Psoas muscle (tissue), 8 donors: ENCODE measurements around the gene CCDC63. TPM values are rescaled to one million over a fixed set of nuclear protein-coding genes. Genes with fewer than 3 reads are reported as not detected.
"Not testable (repeated sequence)": the region's sequence is repeated elsewhere in the genome, so short reads cannot be mapped to it uniquely, and the experiment has no call there.

Experiments
- ATAC-seq, 4 donors: fragments of 200-7000 bp; cut with Tn5 transposase; one replicate each; pipeline ENCODE4 v1.9.1; 2020; ENCODE audit warnings: moderate library complexity in 3 of 4, mild to moderate bottlenecking in 2 of 4
- DNase-seq, 2 donors: peaks; one replicate each; pipeline ENCODE4 v3.0.0-alpha.2; 2020
- H3K27ac ChIP-seq: fragments of 200-600 bp; one replicate; pipeline ENCODE4 v1.8.0; 2022
- H3K27me3 ChIP-seq, 3 donors: fragments of 200-600 bp in 1 of 3; one replicate each; pipeline versions ENCODE4 v1.6.1 to v1.8.0; 2013 to 2022; ENCODE audit warnings: low read length in 2 of 3, mild to moderate bottlenecking in 2 of 3, moderate library complexity in 1 of 3; ENCODE audit not compliant: insufficient read depth in 3 of 3
- H3K36me3 ChIP-seq, 2 donors: fragments of 200-600 bp in 1 of 2; one replicate each; pipeline versions ENCODE4 v1.6.1 to v1.8.0; 2013 to 2022; ENCODE audit warnings: low read depth in 1 of 2, mild to moderate bottlenecking in 1 of 2, moderate library complexity in 1 of 2; ENCODE audit not compliant: insufficient read depth in 1 of 2
- H3K4me1 ChIP-seq: fragments of 200-600 bp; one replicate; pipeline ENCODE4 v1.8.0; 2022
- H3K4me3 ChIP-seq: fragments of 200-600 bp; one replicate; pipeline ENCODE4 v1.8.0; 2022; ENCODE audit warnings: mild to moderate bottlenecking
- H3K9me3 ChIP-seq: fragments of 200-600 bp; one replicate; pipeline ENCODE4 v1.8.0; 2022
- WGBS, 3 donors: extraction: QIAGEN DNeasy Blood & Tissue Kit; methylation state at CpG; one replicate each; pipeline versions ENCODE4 v1.1.6 to v1.1.7; 2013; 5-methylcytosine and 5-hydroxymethylcytosine counted together
- intact Hi-C, 2 donors: fragments of 100-400 bp; cut with DNase I; formaldehyde crosslinking; loops; one replicate each; pipeline versions ENCODE4 v1.11.0 to v1.14.2; 2022
- polyA plus RNA-seq, 3 donors: library from polyadenylated mRNA; stranded (reverse); fragments of 200-250 nt; gene quantifications; one replicate each; pipeline ENCODE4 v1.2.3, GENCODE V29; 2013
- total RNA-seq, 4 donors: library from RNA; stranded (reverse); fragmentation: NEBNext Ultra II Directional in 2 of 4; extraction: Animal tissue kit (Norgen Biotek cat#: 25700) in 2 of 4; gene quantifications; one replicate each; pipeline versions ENCODE4 v1.2.1 to v1.2.4, GENCODE V29; 2021 to 2023
- TF ChIP-seq, protein P1 (sequence below): fragments of 200-600 bp; IDR thresholded peaks from one replicate; pipeline ENCODE4 v1.8.0; 2022; ENCODE audit warnings: antibody characterized with exemption
- donor health status: healthy with polysubstance abuse.
- donor health status: DM: no; HTN: no; CAD: no; lungs with moderate emphysema.
- donor health status: Bipolar disorder and iron deficiency.
- donor health status: healthy.
- donor health status: DM: yes; HTN: yes; CAD: no.
- donor health status: DM: no; HTN: no; CAD: no.
- donor health status: DM: no; HTN: no; CAD: no.
- donor health status: DM: yes; HTN: yes; CAD: no.

The CCDC63 gene
- total and polyA plus RNA-seq, 7 donors = not detected

DNA sequence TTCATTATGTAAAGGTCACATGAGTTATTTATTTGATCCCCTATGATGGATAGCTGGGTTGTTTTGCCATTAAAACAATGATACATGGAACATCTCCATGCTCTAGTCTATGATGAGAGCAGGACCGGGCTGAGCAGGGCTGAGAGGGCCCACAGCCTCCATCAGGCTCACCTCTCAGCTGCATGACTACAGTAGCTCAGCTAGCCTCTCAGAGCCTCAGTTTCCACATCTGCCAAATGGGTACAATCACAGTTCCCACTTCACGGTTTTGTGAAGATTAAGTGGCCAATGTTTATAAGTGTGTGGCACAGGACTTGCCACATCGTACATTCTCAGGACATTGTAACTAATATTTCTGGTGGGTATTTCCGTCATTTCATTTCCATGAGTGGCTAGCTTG lies 93.5 kb downstream of the CCDC63 start:
- no peaks in the 10 kb centered on the region for H3K36me3 ChIP-seq
- intact Hi-C loops = loop anchor here in 1 of 2 donors (2.0 kb wide), 1 partner anchor 361 kb away; no protein-coding TSS in a partner anchor
- peaks cover 5% of the 10 kb centered on the region for H3K9me3 ChIP-seq
- H3K27me3 ChIP-seq = no peaks in the 10 kb centered on the region
- no peak overlapping the region for H3K4me3 ChIP-seq
- no peak for DNase-seq
- no peak overlapping the region for H3K27ac ChIP-seq
- 87 to 95% (median 92%) methylated on average over 4 of the region's 4 CpGs for WGBS, 3 donors
- TF ChIP-seq, protein P1, sequence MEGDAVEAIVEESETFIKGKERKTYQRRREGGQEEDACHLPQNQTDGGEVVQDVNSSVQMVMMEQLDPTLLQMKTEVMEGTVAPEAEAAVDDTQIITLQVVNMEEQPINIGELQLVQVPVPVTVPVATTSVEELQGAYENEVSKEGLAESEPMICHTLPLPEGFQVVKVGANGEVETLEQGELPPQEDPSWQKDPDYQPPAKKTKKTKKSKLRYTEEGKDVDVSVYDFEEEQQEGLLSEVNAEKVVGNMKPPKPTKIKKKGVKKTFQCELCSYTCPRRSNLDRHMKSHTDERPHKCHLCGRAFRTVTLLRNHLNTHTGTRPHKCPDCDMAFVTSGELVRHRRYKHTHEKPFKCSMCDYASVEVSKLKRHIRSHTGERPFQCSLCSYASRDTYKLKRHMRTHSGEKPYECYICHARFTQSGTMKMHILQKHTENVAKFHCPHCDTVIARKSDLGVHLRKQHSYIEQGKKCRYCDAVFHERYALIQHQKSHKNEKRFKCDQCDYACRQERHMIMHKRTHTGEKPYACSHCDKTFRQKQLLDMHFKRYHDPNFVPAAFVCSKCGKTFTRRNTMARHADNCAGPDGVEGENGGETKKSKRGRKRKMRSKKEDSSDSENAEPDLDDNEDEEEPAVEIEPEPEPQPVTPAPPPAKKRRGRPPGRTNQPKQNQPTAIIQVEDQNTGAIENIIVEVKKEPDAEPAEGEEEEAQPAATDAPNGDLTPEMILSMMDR = no peak
- no peak for ATAC-seq
- peaks cover 3% of the 10 kb centered on the region for H3K4me1 ChIP-seq

DNA sequence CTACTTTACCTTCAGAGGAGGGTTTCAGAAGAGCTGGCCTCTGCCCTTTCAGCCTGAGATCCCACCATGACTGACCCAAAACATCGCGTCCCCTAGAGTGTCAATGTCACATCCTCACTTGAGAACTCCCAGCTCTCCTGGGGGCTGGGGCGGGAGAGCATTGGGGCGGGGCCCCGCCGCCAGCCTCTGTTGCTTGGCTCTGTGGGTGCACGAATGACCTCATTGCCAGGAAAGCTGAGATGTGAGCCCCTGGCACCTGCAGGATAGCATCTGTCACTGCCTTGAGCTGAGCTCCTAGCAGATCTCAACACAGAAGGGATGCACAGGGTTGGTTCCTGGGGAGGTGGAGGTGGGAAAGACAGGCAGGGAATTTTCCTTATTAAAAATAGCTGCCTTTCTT lies 94.1 kb downstream of the CCDC63 start:
- no peak overlapping the region for H3K4me3 ChIP-seq
- intact Hi-C loops = loop anchor here in 1 of 2 donors (2.0 kb wide), 1 partner anchor 360 kb away; no protein-coding TSS in a partner anchor
- peaks cover 12% of the 10 kb centered on the region for H3K9me3 ChIP-seq
- DNase-seq (no peak), ATAC-seq (peak in 3 of 4 donors; percentile 23 to 67 (median 66))
- no peaks in the 10 kb centered on the region for H3K27me3 ChIP-seq
- WGBS, 3 donors = 57 to 71% (median 62%) methylated on average over 7 of the region's 7 CpGs
- peaks cover 1% of the 10 kb centered on the region for H3K4me1 ChIP-seq
- no peak overlapping the region for H3K27ac ChIP-seq
- peaks cover 0 to under 1% of the 10 kb centered on the region in 2 donors for H3K36me3 ChIP-seq
- TF ChIP-seq, protein P1 = no peak

DNA sequence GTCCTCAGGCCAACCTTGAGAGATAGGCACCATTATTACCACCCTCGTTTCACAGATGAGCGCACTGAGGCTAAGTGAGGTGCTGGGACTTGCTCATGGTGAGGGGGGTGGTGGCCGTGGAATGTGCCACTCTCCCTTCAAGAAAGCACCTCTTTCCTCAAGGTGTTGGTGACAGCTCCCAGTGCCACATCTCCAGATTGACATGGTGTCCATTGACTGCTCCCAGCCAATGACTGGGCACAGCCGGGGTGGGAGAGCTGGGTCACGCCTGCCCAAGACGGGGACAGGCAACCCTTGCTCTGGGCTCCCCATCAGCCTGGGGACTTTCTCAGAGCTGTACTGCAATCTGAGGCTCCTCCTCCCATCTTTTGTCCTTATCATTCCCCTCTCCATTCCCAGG lies 94.6 kb downstream of the CCDC63 start:
- intact Hi-C loops = loop anchor here in 1 of 2 donors (2.0 kb wide), 1 partner anchor 359 kb away; no protein-coding TSS in a partner anchor
- ATAC-seq = no peak
- TF ChIP-seq, protein P1 = no peak
- H3K27me3 ChIP-seq = no peaks in the 10 kb centered on the region
- DNase-seq = no peak
- H3K4me3 ChIP-seq = no peak overlapping the region
- no peaks in the 10 kb centered on the region for H3K4me1 ChIP-seq
- peaks cover 16% of the 10 kb centered on the region for H3K9me3 ChIP-seq
- H3K36me3 ChIP-seq = peaks cover 0 to 3% of the 10 kb centered on the region in 2 donors
- H3K27ac ChIP-seq = no peak overlapping the region
- 80 to 89% (median 82%) methylated on average over 6 of the region's 6 CpGs for WGBS, 3 donors

DNA sequence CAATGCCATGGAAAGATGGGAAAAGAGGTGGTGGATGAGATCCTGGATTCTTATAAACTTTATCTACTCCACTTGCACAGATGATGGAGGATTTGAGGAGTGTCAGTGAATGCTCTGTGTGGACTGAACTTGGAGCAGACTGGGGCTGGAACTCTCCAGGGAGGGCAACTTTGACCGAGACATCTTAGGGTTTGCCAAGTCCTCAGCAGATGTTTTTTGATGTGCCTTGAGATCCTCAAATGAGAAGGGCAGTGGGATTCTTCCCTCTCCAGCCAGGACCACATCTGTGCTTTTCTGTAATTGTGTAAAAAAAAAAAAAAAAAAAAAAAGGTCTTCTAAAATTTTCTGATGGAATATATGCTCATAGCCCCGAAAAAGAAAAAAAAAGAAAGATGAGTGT lies 96.6 kb downstream of the CCDC63 start:
- H3K36me3 ChIP-seq = peaks cover 0 to 3% of the 10 kb centered on the region in 2 donors
- H3K4me1 ChIP-seq = no peaks in the 10 kb centered on the region
- DNase-seq (no peak), ATAC-seq (no peak)
- H3K27me3 ChIP-seq = no peaks in the 10 kb centered on the region
- TF ChIP-seq, protein P1 = no peak
- no peak overlapping the region for H3K4me3 ChIP-seq
- WGBS, 3 donors = 13 to 28% (median 19%) methylated on average over 2 of the region's 2 CpGs
- intact Hi-C loops = no loop called here
- no peak overlapping the region for H3K27ac ChIP-seq
- peaks cover 23% of the 10 kb centered on the region for H3K9me3 ChIP-seq

DNA sequence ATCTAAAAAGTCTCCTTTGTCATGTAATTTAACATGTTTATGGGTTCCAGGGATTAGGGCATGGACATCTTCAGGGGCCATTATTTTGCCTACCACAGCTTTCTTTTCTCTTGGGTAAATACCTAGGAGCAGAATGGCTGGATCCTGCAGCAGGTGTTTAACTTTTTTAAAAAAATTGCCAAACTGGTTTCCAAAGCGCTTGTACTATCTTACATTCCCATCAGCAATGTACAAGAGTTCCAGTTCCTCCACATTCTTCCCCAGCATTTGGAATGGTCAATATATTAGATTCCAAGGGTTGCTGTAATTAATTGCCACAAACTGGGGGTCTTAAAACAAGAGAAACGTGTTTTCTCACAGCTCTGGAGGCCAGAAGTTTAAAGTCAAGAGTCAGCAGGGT lies 101.3 kb downstream of the CCDC63 start:
- H3K27ac ChIP-seq = no peak overlapping the region
- ATAC-seq (no peak), DNase-seq (no peak)
- peaks cover 23% of the 10 kb centered on the region for H3K9me3 ChIP-seq
- H3K27me3 ChIP-seq = no peaks in the 10 kb centered on the region
- peaks cover 0 to 3% of the 10 kb centered on the region in 2 donors for H3K36me3 ChIP-seq
- 67 to 74% (median 69%) methylated on average over 2 of the region's 2 CpGs for WGBS, 3 donors
- H3K4me1 ChIP-seq = no peaks in the 10 kb centered on the region
- TF ChIP-seq, protein P1 = no peak
- no peak overlapping the region for H3K4me3 ChIP-seq
- intact Hi-C loops = no loop called here

DNA sequence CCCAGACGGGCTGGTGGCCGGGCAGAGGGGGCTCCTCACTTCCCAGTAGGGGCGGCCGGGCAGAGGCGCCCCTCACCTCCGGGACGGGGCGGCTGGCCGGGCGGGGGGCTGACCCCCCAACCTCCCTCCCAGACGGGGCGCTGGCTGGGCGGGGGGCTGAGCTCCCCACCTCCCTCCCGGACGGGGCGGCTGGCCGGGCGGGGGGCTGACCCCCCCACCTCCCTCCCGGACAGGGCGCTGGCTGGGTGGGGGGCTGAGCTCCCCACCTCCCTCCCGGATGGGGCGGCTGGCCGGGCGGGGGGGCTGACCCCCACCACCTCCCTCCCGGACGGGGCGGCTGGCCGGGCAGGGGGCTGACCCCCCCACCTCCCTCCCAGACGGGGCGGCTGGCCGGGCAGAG lies 103.7 kb downstream of the CCDC63 start:
- DNase-seq, intact Hi-C loops, H3K27ac ChIP-seq, ATAC-seq, H3K36me3 ChIP-seq, H3K4me1 ChIP-seq, H3K4me3 ChIP-seq, H3K27me3 ChIP-seq: not testable (repeated sequence)
- WGBS, 3 donors = 96 to 97% (median 96%) methylated on average over 20 to 28 of the region's 31 CpGs
- peaks cover 16% of the 10 kb centered on the region for H3K9me3 ChIP-seq

DNA sequence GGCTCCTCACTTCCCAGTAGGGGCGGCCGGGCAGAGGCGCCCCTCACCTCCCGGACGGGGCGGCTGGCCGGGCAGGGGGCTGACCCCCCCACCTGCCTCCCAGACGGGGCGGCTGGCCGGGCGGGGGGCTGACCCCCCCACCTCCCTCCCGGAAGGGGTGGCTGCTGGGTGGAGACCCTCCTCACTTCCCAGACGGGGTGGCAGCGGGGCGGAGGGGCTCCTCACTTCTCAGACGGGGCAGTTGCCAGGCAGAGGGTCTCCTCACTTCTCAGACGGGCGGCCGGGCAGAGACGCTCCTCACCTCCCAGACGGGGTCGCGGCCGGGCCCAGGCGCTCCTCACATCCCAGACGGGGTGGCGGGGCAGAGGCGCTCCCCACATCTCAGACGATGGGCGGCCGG lies 104.1 kb downstream of the CCDC63 start:
- DNase-seq, H3K36me3 ChIP-seq, H3K4me1 ChIP-seq, H3K4me3 ChIP-seq, H3K27ac ChIP-seq, intact Hi-C loops, ATAC-seq, H3K27me3 ChIP-seq: not testable (repeated sequence)
- peaks cover 12% of the 10 kb centered on the region for H3K9me3 ChIP-seq
- WGBS, 3 donors = 95 to 98% (median 98%) methylated on average over 22 to 24 of the region's 31 CpGs
